ENCODE data around the gene SCFD2.
"Not testable (repeated sequence)": the region's sequence is repeated elsewhere in the genome, so short reads cannot be mapped to it uniquely, and the experiment has no call there.

The SCFD2 gene

DNA sequence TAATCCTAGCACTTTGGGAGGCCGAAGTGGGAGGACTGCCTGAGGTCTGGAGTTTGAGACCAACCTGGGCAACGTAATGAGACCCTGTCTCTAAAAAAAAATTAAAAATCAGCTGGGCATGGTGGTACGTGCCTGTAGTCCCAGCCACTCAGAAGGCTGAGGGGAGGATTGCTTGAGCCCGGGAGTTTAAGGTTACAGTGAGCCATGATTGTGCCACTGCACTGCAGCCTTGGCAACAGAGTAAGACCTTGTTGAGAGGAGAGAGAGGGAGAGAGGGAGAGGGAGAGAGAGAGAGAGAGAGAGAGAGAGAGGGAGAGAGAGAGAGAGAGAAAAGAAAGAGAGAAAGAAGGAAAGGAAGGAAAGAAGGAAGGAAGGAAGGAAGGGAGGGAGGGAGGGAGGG lies 358.8 kb downstream of the SCFD2 start:
- no peak for DNase-seq

DNA sequence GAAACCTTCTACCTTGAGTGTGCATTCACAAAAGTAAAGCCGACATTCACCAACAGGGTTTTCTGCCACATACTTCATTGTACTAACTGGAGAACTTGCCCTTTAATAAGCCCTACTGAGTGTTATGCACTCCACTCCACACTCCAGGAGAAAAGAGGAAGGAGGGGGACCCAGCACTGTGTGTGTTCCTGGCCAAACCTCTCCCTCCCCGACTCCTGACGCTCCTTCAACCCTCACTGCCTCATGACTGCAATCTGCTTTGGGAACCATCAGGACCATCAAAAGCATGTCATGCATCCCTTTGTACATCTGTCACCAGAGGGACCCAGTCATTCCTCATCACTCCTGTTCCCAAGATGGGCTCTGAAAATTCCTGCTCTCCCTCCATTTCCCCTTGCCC lies 360.1 kb downstream of the SCFD2 start:
- no peak for DNase-seq

DNA sequence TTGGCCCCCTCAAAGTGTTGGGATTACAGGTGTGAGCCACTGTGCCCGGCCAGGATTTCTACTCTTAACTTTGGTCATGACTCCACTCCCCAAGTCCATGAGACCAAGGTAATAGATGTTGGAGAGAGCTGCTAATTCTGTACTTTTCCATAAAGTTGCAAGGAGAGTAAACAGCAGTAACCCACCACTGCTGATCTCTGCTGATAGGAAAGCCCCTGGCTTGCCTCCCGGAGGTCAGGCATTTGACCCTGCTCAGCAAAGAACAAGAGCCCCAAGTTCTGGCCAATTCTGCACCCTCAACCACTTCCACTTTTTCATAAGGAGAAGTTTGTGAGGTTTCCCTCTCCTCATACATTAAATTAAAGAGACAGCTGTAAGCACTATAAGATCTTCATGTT lies 360.7 kb downstream of the SCFD2 start:
- no peak for DNase-seq

DNA sequence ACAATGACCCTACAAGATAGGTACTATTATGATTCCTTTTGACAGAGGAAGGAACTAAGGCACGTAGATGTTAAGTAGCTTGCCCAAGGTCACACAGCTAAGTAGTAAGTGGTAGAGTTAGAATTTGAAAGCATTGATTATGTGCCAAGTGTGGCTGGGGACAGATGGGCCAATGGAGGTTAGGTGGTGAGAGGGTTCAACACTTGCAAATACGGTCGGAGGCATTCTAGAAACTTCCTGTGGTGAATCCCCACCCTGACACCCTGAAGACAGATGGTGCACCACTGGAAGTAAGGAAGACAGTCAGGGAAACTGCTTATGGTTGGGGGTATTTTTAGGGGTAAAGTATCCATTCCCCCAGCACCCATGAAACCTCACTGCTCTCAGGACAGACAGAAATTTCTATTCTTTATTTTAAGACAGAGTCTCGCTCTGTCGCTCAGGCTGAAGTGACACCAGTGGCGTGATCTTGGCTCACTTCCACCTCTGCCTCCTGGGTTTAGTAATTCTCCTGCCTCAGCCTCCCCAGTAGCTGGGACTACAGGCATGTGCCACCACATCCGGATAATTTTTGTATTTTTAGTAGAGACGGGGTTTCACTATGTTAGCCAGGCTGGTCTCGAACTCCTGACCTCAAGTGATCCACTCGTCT lies 361.2 kb downstream of the SCFD2 start:
- no peak for DNase-seq

DNA sequence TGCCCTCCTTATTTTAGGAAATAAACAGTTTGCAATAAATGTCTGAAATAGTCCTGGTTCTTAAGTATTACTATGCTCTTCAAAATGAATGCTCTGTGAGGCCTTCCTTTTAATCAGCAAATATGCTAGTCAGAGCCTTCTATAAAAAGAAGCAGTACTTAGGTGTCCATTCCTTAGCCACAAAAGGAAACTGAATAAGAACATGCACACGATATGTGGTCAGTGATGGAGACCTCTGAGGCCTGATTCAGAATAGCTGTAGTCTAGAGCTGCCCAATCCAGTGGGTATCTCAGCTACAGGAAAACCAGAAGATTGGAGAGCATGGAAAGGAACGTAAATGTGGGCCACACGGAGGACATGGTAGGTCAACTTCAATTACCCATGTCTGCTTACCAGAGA lies 361.9 kb downstream of the SCFD2 start:
- no peak for DNase-seq

DNA sequence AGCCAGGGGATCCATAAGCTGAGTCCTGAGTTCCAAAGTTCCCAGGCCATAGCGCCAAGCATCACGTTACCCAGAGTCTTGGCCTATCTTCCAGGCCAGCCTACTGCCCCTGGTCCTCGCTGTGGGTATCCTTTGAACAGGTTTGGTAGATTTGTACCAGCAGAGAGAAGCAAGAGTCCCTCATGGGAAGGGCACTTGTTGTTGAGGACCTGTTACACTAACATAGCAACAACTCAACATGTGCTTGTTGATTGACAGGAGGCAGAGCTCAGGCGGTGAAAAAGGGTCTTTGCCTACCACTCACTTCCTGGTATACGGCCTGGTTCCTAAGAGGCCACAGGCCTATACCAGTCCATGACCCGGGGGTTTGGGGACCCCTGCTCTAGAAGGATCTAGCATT lies 365.3 kb downstream of the SCFD2 start:
- DNase-seq = no peak

DNA sequence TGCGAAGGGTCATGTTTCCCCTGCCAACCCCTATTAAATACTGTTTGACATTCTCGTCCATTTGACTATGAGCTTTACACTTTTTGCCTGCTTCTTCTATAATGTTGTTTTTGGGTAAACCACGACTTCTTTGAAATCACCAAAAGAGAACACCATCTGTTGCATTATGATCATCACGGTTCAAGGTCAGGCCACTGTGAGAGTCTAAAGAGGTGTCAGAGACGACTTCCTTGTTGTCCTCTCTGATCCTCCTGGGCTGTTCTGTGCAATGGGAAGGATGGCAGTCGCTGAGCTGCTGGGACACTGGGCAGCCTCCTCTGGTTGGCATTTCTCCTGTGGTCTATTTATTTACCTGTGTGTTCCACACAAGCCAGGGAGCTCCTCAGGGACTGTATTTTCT lies 366.2 kb downstream of the SCFD2 start:
- no peak for DNase-seq

DNA sequence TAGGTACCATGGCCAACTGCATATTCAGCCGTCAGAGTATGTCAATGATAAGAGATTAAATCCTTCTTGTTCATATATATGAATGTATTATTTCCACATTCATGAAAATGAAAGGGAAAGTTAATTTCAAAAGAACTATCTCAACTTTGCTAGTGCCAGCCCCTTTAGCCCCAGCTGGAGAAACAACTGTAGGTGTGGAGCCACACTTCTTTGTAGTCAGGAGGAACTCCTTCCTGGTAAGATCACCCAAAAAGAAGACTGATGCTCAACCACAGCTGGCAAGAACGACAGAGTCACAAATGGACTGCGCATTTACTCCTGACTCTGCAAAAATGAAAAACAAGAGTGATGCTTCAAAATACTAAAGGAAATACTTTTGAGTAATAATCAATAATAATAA lies 367.4 kb downstream of the SCFD2 start:
- no peak for DNase-seq

DNA sequence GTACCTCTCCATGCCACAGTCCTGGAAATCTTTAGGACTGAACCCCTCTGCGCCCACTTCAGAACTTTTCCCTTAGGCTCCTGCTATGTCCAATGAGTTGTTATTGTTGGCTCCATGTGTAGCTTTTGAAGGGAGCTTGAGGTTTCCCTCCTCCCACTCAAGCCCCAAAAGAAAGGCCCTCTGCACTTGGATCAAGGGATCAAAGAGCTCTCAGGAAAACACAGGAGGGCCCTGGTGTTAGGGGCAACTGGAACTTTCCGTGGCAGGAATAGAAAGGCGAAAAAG lies 368.8 kb downstream of the SCFD2 start:
- DNase-seq = no peak

DNA sequence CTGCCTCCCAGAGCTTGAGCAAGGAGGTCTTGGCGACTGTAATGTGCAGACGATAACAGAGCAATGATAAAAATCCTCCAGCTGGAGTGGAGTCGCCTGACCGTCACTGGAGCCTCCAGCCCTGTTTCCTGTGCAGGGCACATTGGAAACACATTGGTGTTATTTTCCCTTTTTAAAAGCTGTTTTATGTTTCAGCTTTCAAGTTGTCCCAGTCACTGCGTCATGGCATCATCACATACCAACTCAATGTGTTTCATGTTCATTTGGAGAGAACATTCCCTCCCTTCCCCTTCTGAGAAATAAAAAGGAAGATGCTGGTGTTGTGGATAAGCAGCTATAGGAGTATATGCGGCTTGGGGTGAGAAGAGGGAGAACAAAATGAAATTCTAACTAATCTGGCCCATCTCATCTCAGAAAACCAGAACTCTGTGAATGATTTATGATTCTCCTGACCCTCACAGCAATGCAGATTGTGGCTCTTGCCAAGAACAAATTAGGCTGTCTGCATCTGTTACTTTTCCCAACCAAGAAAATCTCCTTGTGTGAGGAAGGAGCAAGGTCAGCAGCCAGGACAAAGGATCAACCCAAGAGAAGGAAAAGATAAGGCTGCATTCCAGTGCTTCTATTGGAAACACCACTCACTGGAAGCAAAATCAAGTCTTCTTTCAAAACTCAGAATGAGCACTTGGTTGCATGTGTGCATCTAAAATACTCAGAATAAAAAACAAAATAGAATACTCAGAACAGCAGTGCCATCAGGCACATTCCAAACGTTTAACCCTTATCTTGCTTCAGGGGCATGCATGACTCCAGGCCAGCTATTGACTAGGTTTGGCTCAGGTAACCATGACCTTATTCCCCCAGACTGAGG lies 369.4 kb downstream of the SCFD2 start:
- no peak for DNase-seq

DNA sequence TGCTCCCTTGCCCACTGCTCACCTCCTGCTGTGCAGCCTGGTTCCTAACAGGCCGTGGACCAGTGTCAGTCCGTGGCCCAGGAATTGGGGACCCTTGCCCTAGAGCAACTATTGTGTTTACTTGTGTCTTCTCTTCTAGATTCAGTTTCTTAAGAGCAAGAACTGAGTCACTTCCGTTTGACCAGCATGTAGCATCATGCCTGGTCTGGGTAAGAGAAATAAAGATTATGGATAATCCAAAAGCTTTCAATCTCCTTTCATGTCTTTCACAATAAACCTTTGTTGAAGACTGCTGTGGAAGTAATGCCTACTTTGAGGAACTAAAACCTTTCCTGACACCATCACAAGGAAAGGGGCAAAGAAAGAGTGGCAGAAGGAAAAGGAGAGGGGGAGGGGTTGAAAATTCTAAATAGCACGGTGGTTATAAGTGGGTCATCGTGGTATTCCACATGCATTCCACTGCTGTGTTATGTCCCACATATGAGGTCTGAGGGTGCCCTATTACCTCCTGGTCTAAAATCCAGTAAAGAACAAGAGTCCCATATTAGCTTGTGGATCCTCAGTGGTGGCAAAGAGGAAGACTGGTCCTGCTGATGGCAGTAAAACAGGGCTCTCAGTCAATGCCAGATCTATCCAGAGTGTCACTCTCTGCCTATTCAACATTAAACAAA lies 370.4 kb downstream of the SCFD2 start:
- no peak for DNase-seq

DNA sequence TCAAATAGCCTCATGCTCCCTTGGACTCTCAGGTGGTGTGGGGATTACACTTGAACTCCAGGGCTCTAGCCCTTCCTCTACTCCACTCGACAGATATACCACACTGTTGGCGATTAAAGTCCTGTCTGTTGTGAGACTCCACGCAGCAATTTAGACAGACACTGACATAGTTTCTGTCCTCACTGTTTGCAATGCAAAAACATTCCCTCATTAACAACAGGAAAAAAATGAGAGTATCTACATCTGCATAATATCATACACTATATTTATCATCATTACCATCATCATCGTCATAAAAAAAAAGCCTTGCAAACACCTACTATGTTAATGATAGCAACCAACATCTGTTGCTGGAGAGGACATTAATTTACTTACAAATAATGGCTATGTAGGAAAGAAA lies 371.3 kb downstream of the SCFD2 start:
- no peak for DNase-seq

DNA sequence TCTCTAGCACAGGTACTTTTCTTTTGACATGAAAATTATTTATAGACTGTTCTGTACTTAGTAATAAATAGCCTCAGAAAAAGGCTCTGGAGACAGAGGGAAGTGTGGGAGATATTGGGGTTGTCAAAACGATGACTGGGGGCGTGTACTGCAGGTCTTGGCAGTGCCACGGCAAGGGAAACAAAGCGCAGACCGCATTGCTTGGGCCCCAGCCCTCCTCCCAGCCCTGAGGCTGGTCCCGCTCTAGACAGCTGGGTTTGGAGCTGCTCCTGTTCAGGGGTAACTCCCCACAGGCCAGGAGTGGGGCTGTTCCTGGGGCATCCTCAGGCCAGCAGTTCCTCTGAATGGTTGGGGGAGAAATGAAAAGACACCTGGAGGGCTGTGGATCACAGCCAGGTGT lies 372.1 kb downstream of the SCFD2 start:
- no peak for DNase-seq

DNA sequence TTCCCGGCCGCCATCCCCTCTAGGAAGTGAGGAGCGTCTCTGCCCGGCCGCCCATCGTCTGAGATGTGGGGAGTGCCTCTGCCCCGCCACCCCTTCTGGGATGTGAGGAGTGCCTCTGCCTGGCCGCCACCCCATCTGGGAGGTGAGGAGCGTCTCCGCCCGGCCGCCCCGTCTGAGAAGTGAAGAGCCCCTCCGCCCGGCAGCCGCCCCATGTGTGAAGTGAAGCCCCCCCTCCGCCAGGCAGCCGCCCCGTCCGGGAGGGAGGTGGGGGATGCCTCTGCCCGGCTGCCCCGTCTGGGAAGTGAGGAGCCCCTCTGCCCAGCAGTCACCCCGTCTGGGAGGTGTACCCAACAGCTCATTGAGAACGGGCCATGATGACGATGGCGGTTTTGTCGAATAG lies 373.3 kb downstream of the SCFD2 start:
- DNase-seq = not testable (repeated sequence)

DNA sequence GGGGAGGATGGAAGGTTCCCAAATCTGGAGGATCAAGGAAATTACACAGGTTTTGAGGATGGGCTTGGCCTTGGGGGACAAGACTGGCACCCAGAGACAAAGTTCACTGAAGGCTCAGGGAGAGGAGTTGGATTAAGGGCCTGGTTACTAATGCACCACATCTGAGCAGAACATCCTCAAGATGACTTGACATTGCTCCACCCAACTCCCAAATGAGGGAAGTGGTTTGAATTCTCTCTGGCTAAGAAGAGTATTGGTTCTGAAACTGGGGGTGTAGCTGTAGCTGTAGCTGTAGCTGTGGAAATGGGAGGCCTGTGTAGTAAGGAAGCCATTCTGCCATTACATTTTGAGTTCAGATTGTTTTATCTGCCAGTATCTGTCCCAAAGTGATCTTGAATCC lies 374.4 kb downstream of the SCFD2 start:
- DNase-seq = no peak

DNA sequence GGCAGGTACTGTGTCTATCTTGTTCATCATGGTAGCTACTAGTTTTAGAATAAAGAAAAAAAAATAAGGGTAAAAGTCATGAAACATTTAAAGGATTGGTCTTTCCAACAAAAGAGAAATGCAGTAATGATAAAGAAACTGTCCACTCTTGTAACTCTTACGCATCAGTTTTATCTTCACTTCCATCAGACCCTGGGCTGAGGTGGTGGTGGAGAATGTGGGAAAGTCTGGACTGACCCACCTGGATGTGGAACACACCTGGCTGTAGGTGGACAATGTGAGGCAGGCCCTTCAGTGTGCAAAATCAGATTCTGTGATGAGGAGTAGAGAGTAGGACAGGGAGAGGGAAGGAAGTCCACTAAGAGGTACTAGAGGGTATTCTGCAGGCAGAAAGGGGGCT lies 375.2 kb downstream of the SCFD2 start:
- DNase-seq = no peak

DNA sequence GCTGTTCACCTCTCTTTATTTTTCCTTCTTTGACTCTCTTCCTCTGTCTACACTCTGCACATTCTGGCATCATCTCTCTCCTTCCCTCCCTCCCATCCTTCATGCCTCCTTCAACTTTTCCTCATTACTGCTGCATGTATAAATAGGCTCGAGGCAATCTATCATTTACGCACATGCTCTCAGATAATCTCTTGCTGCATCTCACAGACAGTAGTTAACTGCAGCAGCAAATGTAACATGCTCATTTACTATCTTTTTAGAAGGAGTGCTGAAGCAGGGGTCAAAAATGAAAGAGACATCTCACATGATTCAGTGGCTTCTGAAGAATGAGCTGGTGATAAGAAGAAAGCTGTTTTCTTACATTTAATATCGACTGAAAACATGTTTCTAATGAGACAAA lies 376.0 kb downstream of the SCFD2 start:
- DNase-seq = no peak

DNA sequence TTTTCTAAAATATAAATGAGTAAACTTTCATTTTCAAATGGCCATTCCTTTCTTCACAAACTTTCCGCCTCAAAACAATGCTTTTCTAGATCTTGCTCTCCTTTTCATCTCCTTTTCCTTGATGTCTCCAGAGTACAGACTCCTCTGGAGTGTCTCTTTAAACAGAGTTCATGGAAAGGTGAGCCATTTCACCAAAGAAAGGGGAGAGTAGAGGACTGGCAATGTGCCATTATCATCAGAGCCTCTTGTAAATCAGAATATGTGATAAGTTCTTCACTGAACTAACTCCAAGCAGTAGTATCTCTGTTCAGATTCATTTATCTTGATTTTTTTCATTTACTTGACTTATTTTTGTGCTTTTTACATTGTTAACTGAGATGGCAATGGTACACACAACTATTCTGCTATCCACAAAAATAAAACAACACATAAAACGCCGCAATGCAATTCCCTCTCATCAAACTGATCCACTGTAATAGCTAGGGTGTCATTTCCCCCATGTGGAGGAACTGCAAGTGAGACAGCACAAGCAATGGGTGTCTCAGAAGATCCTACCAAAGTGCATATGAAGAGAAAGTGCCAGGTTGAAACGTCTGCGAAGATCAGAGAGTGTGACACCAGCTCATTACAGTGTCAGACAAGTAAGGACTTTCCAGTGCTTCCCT lies 378.3 kb downstream of the SCFD2 start:
- DNase-seq = no peak

DNA sequence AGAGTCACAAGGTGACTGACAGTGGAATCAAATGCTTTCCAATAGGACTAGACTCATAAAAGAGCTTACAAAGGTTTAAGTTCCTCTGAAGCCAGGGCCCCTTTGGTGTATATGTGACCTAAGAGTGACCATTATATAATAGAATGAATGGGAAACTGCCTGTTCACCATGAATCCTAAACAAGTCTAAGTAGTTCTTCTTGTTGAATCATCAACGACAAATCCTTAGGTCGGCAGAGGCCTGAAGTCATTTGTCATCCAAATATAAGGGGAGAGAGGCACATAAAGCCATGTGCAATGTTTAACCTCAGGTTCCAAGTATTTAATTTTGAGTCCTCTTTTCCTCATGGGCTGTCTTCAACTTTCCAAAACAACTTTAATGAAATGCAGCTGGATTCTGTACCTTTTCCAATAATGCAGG lies 381.4 kb downstream of the SCFD2 start:
- DNase-seq = no peak

DNA sequence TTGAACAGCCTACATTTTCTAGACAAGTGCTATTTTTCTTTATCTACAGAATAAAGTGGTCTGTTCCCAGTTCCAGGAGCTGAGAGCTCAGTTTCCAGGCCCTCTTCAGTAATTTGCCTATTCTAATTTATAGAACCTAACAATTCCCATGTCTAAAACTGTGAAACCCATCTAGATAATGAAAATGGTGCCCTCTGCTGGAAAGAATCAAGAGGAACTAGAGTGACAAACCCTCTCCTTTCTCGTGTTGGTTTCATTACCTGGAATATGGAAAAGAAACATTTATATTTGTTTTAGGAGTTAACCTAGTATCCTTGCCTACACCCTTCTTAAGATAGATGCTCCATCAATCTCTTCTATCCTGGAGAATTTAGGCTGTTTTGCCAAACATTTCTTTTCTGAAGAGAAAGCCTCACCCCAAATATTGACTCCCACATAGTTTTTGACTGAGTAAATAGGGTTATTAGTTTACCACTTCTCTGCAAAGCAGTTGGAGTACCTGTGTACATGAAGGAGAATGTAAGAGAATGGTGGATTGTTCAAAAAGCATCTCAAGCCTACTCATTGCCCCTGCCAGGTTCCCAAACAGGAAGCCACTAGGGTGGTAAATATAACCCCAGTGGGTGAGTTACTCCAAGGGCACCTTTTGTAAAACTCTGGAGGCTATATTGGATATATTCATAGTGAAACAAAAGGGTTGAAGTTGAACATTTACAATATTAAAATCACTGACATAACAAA lies 382.1 kb downstream of the SCFD2 start:
- DNase-seq = no peak

DNA sequence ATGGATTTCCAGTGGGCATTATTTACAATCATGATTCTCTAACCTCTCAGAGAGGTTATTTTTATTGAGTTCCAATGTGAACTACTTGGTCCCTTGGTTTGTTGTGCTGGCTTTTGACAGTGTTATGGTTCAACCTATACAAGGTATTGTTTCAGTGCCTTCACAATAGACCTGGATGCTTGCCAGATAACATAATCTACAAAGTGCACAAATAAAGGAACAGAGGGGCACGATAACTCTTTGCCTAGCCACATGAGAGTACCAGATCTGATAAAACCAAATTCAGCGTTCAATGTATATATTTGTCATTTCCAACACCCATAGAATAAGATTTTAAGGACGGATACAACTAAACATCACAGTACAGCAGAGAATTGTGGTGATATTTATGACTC lies 382.9 kb downstream of the SCFD2 start:
- DNase-seq = no peak

DNA sequence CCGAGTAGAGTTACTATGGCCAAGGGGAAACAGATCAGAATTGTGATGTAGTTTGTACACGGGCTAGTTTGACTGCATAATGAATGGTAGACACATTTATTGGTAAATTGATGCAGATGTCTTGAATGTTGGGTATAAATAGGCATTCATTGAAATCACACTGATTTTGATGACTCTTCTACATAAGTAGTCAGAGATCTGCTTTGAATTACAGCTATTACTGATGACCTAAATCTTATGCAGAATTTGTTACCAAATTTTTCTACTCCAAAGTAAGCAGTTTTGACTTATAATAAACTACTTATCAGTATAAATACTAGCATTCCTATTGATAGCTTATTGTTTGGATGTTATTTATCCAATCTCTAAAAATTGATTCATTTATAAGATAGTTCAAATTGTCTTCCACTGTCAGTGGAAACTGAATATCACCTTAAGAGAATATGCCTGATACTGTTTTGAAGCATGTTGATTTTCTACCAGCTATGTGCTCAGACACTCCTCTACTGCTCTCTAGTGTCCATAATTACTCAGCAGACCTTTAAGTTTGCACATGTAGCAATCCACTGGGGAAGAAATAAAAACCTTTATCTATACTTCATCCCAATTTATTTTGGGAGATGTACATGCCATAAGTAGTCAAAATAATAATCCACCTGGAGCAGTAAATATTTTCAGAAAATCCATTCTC lies 383.5 kb downstream of the SCFD2 start:
- DNase-seq = no peak

Measured in CD4-positive, alpha-beta T cell treated with Interleukin-15 for 1 hour (primary cell).